IMR-90 (cell line): ENCODE results near the gene CFDP1. TPM values are rescaled to one million over a fixed set of nuclear protein-coding genes. Genes with fewer than 3 reads are reported as not detected.

Experiments
- ATAC-seq: fragments of 200-7000 bp; cut with Tn5 transposase; 2 replicates; pipeline ENCODE4 v1.9.1; 2020; ENCODE audit warnings: low read depth, mild to moderate bottlenecking, moderate library complexity
- Bru-seq: library from RNA; stranded (reverse); fragments of 400-500 nt; gene quantifications from one replicate; lab custom pipeline; 2021; lab: Mats Ljungman, UMichigan
- BruChase-seq, 2 experiments: library from RNA; stranded (reverse); fragments of 400-500 nt; gene quantifications; one replicate each; lab custom pipeline; 2021; lab: Mats Ljungman, UMichigan
- BruUV-seq: library from RNA; stranded (reverse); fragments of 400-500 nt; replicated peaks from 2 replicates; lab custom pipeline; 2021; lab: Mats Ljungman, UMichigan
- CTCF ChIA-PET: fragments of 300-600 bp; formaldehyde crosslinking; extraction: SDS; loops from one replicate; lab custom pipeline; 2021; ENCODE audit warnings: antibody characterized with exemption; lab: Yijun Ruan, JAX
- POLR2A ChIA-PET: fragments of 300-600 bp; sonication (Branson Sonifier 250); formaldehyde crosslinking; loops from one replicate; lab custom pipeline; 2022; ENCODE audit warnings: antibody characterized with exemption; ENCODE audit not compliant: unreplicated experiment; lab: Charles Lee
- DNase-seq: peaks from one replicate; pipeline ENCODE4 v3.0.0; 2013
- H2AFZ ChIP-seq: replicated peaks from 2 replicates; pipeline ENCODE3; 2013; ENCODE audit warnings: low read length, mild to moderate bottlenecking; ENCODE audit not compliant: poor library complexity
- H2AK5ac ChIP-seq: 2 replicates; pipeline ENCODE4 v1.6.1; 2013; ENCODE audit warnings: low read depth, low read length, inconsistent platforms
- H2AK9ac ChIP-seq: replicated peaks from 2 replicates; pipeline ENCODE3; 2013; ENCODE audit warnings: mild to moderate bottlenecking, low read depth, low read length, moderate library complexity; ENCODE audit not compliant: poor library complexity
- H2BK120ac ChIP-seq: 2 replicates; pipeline ENCODE4 v1.6.1; 2013; ENCODE audit warnings: low read depth, low read length, inconsistent platforms
- H2BK15ac ChIP-seq: 3 replicates; pipeline ENCODE4 v1.6.1; 2013; ENCODE audit warnings: low read depth, low read length, inconsistent platforms
- H2BK20ac ChIP-seq: 2 replicates; pipeline ENCODE4 v1.6.1; 2013; ENCODE audit warnings: low read depth, mild to moderate bottlenecking, inconsistent platforms, low read length, moderate library complexity
- H2BK5ac ChIP-seq: 2 replicates; pipeline ENCODE4 v1.6.1; 2013; ENCODE audit warnings: mild to moderate bottlenecking, low read depth, low read length, inconsistent platforms; ENCODE audit not compliant: poor library complexity, severe bottlenecking
- H3K14ac ChIP-seq: replicated peaks from 2 replicates; pipeline ENCODE4 v1.6.1; 2013; ENCODE audit warnings: low read depth, low read length, inconsistent platforms
- H3K18ac ChIP-seq: 2 replicates; pipeline ENCODE4 v1.6.1; 2013; ENCODE audit warnings: low read depth, low read length, control low read depth
- H3K23ac ChIP-seq: 2 replicates; pipeline ENCODE4 v1.6.1; 2013; ENCODE audit warnings: low read depth, low read length, inconsistent platforms
- H3K27ac ChIP-seq: 2 replicates; pipeline ENCODE4 v1.5.1; 2013; ENCODE audit warnings: mild to moderate bottlenecking, control low read depth, low read length; ENCODE audit not compliant: insufficient read depth
- H3K27me3 ChIP-seq: 2 replicates; pipeline ENCODE4 v1.6.1; 2013; ENCODE audit warnings: low read length; ENCODE audit not compliant: control insufficient read depth, insufficient read depth
- H3K36me3 ChIP-seq: 2 replicates; pipeline ENCODE4 v1.6.1; 2013; ENCODE audit warnings: low read length, mixed read lengths; ENCODE audit not compliant: control insufficient read depth, insufficient read depth
- H3K4ac ChIP-seq: 2 replicates; pipeline ENCODE4 v1.6.1; 2013; ENCODE audit warnings: low read depth, low read length, inconsistent platforms
- H3K4me1 ChIP-seq: 2 replicates; pipeline ENCODE4 v1.6.1; 2013; ENCODE audit warnings: low read length, mixed read lengths; ENCODE audit not compliant: control insufficient read depth, insufficient read depth
- H3K4me2 ChIP-seq: 2 replicates; pipeline ENCODE4 v1.6.1; 2013; ENCODE audit warnings: low read depth, mild to moderate bottlenecking, control low read depth, low read length, moderate library complexity
- H3K4me3 ChIP-seq: 2 replicates; pipeline ENCODE4 v1.5.1; 2013; ENCODE audit warnings: low read depth, mild to moderate bottlenecking, control low read depth, low read length, moderate library complexity; ENCODE audit not compliant: insufficient read depth
- H3K56ac ChIP-seq: 2 replicates; pipeline ENCODE4 v1.6.1; 2013; ENCODE audit warnings: low read length, inconsistent platforms; ENCODE audit not compliant: insufficient read depth; ENCODE audit errors: extremely low read depth
- H3K79me1 ChIP-seq, 2 experiments: 2 replicates each; pipeline ENCODE4 v1.6.1; 2013; ENCODE audit warnings: low read length in 2 of 2, inconsistent platforms in 1 of 2, low read depth in 1 of 2
- H3K9ac ChIP-seq: 2 replicates; pipeline ENCODE4 v1.6.1; 2013; ENCODE audit warnings: low read depth, low read length, control low read depth
- H3K9me1 ChIP-seq: 2 replicates; pipeline ENCODE4 v1.6.1; 2013; ENCODE audit warnings: low read length, inconsistent platforms; ENCODE audit not compliant: insufficient read depth
- H3K9me3 ChIP-seq: 2 replicates; pipeline ENCODE4 v1.6.1; 2013; ENCODE audit warnings: low read length; ENCODE audit not compliant: control insufficient read depth, insufficient read depth
- H4K20me1 ChIP-seq: 2 replicates; pipeline ENCODE4 v1.6.1; 2013; ENCODE audit warnings: low read length, inconsistent platforms; ENCODE audit not compliant: insufficient read depth
- H4K5ac ChIP-seq: 2 replicates; pipeline ENCODE4 v1.6.1; 2013; ENCODE audit warnings: mild to moderate bottlenecking, low read depth, low read length, control low read depth
- H4K8ac ChIP-seq, 2 experiments: 2 replicates each; pipeline ENCODE4 v1.6.1; 2013; ENCODE audit warnings: low read depth in 2 of 2, low read length in 2 of 2, control low read depth in 1 of 2, inconsistent platforms in 1 of 2
- H4K91ac ChIP-seq: 2 replicates; pipeline ENCODE4 v1.6.1; 2013; ENCODE audit warnings: low read depth, low read length, inconsistent platforms; ENCODE audit not compliant: insufficient read depth
- BHLHE40 ChIP-seq: fragments of 150-350 bp; IDR thresholded peaks from 2 replicates; pipeline ENCODE4 v1.6.1; 2016; ENCODE audit warnings: mild to moderate bottlenecking, low read depth, low read length
- CEBPB ChIP-seq: IDR thresholded peaks from 2 replicates; pipeline ENCODE4 v1.6.1; 2012; ENCODE audit warnings: low read depth, low read length, improper control_type of control experiment
- CHD1 ChIP-seq: IDR thresholded peaks from 2 replicates; pipeline ENCODE4 v1.6.1; 2012; ENCODE audit warnings: low read depth, low read length, improper control_type of control experiment
- CTCF ChIP-seq: conservative IDR thresholded peaks from 2 replicates; pipeline ENCODE4 v1.5.1; 2012; ENCODE audit warnings: mild to moderate bottlenecking, low read depth, low read length, improper control_type of control experiment
- ELK1 ChIP-seq: fragments of 150-350 bp; IDR thresholded peaks from 2 replicates; pipeline ENCODE4 v1.6.1; 2016; ENCODE audit warnings: low read depth, mild to moderate bottlenecking, low read length, moderate library complexity, borderline replicate concordance
- MAZ ChIP-seq: IDR thresholded peaks from 2 replicates; pipeline ENCODE4 v1.6.1; 2012; ENCODE audit warnings: low read depth, mild to moderate bottlenecking, low read length, improper control_type of control experiment, moderate library complexity, borderline replicate concordance
- POLR2A ChIP-seq: IDR thresholded peaks from 2 replicates; pipeline ENCODE4 v1.6.1; 2012; ENCODE audit warnings: mild to moderate bottlenecking, low read depth, low read length
- RAD21 ChIP-seq: IDR thresholded peaks from 2 replicates; pipeline ENCODE4 v1.6.1; 2012; ENCODE audit warnings: low read length, improper control_type of control experiment
- SMC3 ChIP-seq: fragments of 150-350 bp; IDR thresholded peaks from 2 replicates; pipeline ENCODE4 v1.6.1; 2016; ENCODE audit warnings: low read depth, mild to moderate bottlenecking, antibody characterized with exemption, low read length, moderate library complexity
- USF2 ChIP-seq: fragments of 150-350 bp; IDR thresholded peaks from 2 replicates; pipeline ENCODE4 v1.6.1; 2017; ENCODE audit warnings: mild to moderate bottlenecking, antibody characterized with exemption, low read length, low read depth
- WGBS, 2 experiments: methylation state at CpG; one replicate each; pipeline versions ENCODE4 v1.1.5 to v1.1.7; 2013; ENCODE audit warnings: missing lambda C conversion rate in 2 of 2; ENCODE audit not compliant: insufficient read length in 1 of 2; ENCODE audit errors: extremely low coverage in 2 of 2; 5-methylcytosine and 5-hydroxymethylcytosine counted together
- dilution Hi-C: fragments of 300-500 bp; cut with HindIII; formaldehyde crosslinking; loops from one replicate; pipeline ENCODE4 v1.14.3; 2018; ENCODE audit warnings: low sequenced_read_pairs; ENCODE audit not compliant: unreplicated experiment
- in situ Hi-C: fragments of 300-500 bp; cut with MboI; formaldehyde crosslinking; loops from 3 replicates; pipeline ENCODE4 v1.14.3; 2019; ENCODE audit warnings: low sequenced_read_pairs, inconsistent platforms, mixed read lengths
- intact Hi-C: fragments of 100-400 bp; cut with micrococcal nuclease; formaldehyde crosslinking; loops from 2 replicates; pipeline ENCODE4 v1.10.0; 2022
- long read RNA-seq: library from polyadenylated mRNA; unstranded; transcript quantifications from one replicate; pipeline ENCODE4 v2.0.0, GENCODE V29; 2021; ENCODE audit not compliant: unreplicated experiment
- polyA plus RNA-seq, 3 experiments: library from polyadenylated mRNA; depleted of rRNA; stranded (reverse); fragments of >200 nt; gene quantifications; 2 replicates each; pipeline ENCODE4 v1.2.3, GENCODE V29; 2012; ENCODE audit warnings: low replicate concordance in 1 of 3
- total RNA-seq: library from RNA; depleted of rRNA; stranded (reverse); fragments of >200 nt; gene quantifications from 2 replicates; pipeline ENCODE4 v1.2.3, GENCODE V29; 2012; rRNA removed

The CFDP1 gene
- total RNA-seq (15.6 and 32.5 TPM in 2 replicates), polyA plus RNA-seq (2012; rRNA removed) (36.2 and 38.7 TPM in 2 replicates), Bru-seq, nascent RNA (percentile 88 among the genes with signal in this experiment), BruChase-seq, experiment 1, labeled RNA remaining after a 6-hour chase (percentile 94 among the genes with signal in this experiment), BruChase-seq, experiment 2, labeled RNA remaining after a 2-hour chase (percentile 91 among the genes with signal in this experiment)
- polyA plus RNA-seq (2012; cell fraction: cytosol; rRNA removed), result 5.4 and 8.9 TPM in 2 replicates
- polyA plus RNA-seq (2012; cell fraction: nucleus; rRNA removed; ENCODE audit: low replicate concordance), result 1.8 and 16.7 TPM in 2 replicates
- long read RNA-seq, transcript CFDP1-201 (7 exons, 1,275 nt), result major isoform, 32 of 54 reads
- long read RNA-seq, partial matches to known transcripts, result 11 of 54 reads
- long read RNA-seq, other reads (novel, unspliced or antisense), result 10 of 54 reads

GRCh38 chr16:75432828-75433731, at the start of gene CFDP1:
Gene CFDP1, minus strand, starts transcription at chr16:75433503. Its CDS starts 151 bp downstream, at chr16:75433352.
- Histone ChIP-seq H2AFZ (peak within 1 kb of the TSS; percentile 99), H3K9ac (peak within 1 kb of the TSS; percentile 77), H2BK20ac (peak within 1 kb of the TSS; percentile 47), H3K4me1 (no peaks in the 10 kb centered on the region), H2AK5ac (peak within 1 kb of the TSS; percentile 81), H3K27ac (peak within 1 kb of the TSS; percentile 86), H4K91ac (peak within 1 kb of the TSS; percentile 91), H3K4ac (peak within 1 kb of the TSS; percentile 87), H3K79me1 (peaks cover 10 to 38% of the 10 kb centered on the region in 2 experiments; a peak in 3 of 4 replicates), H3K23ac (peak within 1 kb of the TSS; percentile 88), H2AK9ac (peak within 1 kb of the TSS; percentile 90), H3K56ac (peak within 1 kb of the TSS; percentile 73), H3K9me1 (no peaks in the 10 kb centered on the region), H3K14ac (peak within 1 kb of the TSS; percentile 89), H4K5ac (peak within 1 kb of the TSS; percentile 89), H4K20me1 (no peaks in the 10 kb centered on the region), H3K9me3 (no peaks in the 10 kb centered on the region), H3K27me3 (no peaks in the 10 kb centered on the region), H3K18ac (peak within 1 kb of the TSS; percentile 71), H3K4me3 (peak within 1 kb of the TSS; percentile 79), H2BK15ac (peak within 1 kb of the TSS; percentile 37; the same call in 1 of the 3 replicates), H3K36me3 (peaks cover 2% of the 10 kb centered on the region; the same call in 1 of the 2 replicates), H2BK5ac (peak within 1 kb of the TSS; percentile 86), H4K8ac (peak within 1 kb of the TSS; percentile 82 to 96), H2BK120ac (peak within 1 kb of the TSS; percentile 72), H3K4me2 (peak within 1 kb of the TSS; percentile 92)
- DNase-seq (peak; percentile 91), ATAC-seq (peak; percentile 94)
- CTCF ChIA-PET, result interaction anchor here (0.8 kb wide), 1 partner anchor 14 kb away, joined by 3 read pairs; no protein-coding TSS in a partner anchor
- intact Hi-C loops (no loop called here), in situ Hi-C loops (no loop called here), dilution Hi-C loops (no loop called here)
- POLR2A ChIA-PET, result interaction anchor here (0.6 kb wide), 1 partner anchor 231 kb away, joined by 8 read pairs; no protein-coding TSS in a partner anchor
- BruUV-seq, result TSS peak; percentile 18
- 4% methylated on average over 17 of the region's 85 CpGs; no CpG with 5 or more reads in 1 of the 2 experiments for WGBS, 2 experiments
- TF ChIP-seq CHD1, result no peak
- TF ChIP-seq SMC3, result no peak
- TF ChIP-seq CEBPB, result no peak
- peak; percentile 72; the same call in 1 of the 2 replicates for TF ChIP-seq MAZ
- TF ChIP-seq RAD21, result no peak
- peak; percentile 77; the same call in 1 of the 2 replicates for TF ChIP-seq POLR2A
- TF ChIP-seq CTCF, result 0 out of 2 replicates have a peak, but pooled peaks have one; percentile 2
- 0 out of 2 replicates have a peak, but pooled peaks have one; percentile 62 for TF ChIP-seq ELK1
- TF ChIP-seq USF2, result peak; percentile 72
- TF ChIP-seq BHLHE40, result peak; percentile 91
